Fibroblast of mammary gland (primary cell): ENCODE data around the gene CFAP92.

Experiments used
- DNase-seq: peaks from one replicate; pipeline ENCODE4 v3.0.0-alpha.2; 2010; ENCODE audit warnings: low read depth
- H3K4me3 ChIP-seq: 2 replicates; pipeline ENCODE4 v1.5.1; 2011; ENCODE audit warnings: low read depth, mild to moderate bottlenecking, low read length, moderate library complexity; ENCODE audit not compliant: control insufficient read depth
- TF ChIP-seq, protein P1 (sequence below): conservative IDR thresholded peaks from 2 replicates; pipeline ENCODE4 v1.5.1; 2011; ENCODE audit warnings: low read depth, low read length, inconsistent platforms; ENCODE audit not compliant: control insufficient read depth, insufficient read depth

CFAP92 gene

DNA sequence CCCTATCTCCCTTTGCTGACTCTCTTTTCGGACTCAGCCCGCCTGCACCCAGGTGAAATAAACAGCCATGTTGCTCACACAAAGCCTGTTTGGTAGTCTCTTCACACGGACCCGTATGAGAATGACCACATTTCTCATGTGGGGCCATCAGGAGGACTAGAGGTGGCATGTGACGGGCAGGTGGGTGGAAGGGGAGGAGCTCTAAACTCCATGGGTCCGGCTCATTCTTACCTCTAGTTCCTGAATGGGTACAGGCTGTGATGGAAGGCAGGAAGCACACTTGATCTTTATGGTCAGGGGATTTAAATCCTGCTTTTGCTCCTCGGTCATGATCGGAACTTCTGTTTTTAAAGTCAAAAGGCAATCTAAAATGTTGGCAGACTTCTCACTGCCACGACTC, 28.6 kb downstream of the CFAP92 start:
- no peak overlapping the region for H3K4me3 ChIP-seq
- no peak for DNase-seq
- TF ChIP-seq, protein P1, sequence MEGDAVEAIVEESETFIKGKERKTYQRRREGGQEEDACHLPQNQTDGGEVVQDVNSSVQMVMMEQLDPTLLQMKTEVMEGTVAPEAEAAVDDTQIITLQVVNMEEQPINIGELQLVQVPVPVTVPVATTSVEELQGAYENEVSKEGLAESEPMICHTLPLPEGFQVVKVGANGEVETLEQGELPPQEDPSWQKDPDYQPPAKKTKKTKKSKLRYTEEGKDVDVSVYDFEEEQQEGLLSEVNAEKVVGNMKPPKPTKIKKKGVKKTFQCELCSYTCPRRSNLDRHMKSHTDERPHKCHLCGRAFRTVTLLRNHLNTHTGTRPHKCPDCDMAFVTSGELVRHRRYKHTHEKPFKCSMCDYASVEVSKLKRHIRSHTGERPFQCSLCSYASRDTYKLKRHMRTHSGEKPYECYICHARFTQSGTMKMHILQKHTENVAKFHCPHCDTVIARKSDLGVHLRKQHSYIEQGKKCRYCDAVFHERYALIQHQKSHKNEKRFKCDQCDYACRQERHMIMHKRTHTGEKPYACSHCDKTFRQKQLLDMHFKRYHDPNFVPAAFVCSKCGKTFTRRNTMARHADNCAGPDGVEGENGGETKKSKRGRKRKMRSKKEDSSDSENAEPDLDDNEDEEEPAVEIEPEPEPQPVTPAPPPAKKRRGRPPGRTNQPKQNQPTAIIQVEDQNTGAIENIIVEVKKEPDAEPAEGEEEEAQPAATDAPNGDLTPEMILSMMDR, result no peak

DNA sequence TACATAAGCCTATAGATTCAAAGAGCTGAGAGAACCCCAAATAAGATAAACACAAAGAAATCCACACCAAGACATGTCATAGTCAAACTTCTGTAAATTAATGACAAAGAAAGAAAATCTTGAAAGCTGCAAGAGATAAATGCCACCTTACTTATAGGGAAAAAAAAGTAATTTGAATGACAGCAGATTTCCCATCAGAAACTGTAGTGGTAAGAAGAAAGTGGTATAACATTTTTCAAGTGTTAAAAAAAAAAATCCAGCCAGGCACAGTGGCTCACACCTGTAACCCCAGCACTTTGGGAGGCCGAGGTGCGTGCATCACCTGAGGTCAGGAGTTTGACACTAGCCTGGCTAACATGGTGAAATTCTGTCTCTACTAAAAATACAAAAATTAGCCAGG, 37.4 kb downstream of the CFAP92 start:
- H3K4me3 ChIP-seq, result no peak overlapping the region
- no peak for DNase-seq
- TF ChIP-seq, protein P1, result no peak

DNA sequence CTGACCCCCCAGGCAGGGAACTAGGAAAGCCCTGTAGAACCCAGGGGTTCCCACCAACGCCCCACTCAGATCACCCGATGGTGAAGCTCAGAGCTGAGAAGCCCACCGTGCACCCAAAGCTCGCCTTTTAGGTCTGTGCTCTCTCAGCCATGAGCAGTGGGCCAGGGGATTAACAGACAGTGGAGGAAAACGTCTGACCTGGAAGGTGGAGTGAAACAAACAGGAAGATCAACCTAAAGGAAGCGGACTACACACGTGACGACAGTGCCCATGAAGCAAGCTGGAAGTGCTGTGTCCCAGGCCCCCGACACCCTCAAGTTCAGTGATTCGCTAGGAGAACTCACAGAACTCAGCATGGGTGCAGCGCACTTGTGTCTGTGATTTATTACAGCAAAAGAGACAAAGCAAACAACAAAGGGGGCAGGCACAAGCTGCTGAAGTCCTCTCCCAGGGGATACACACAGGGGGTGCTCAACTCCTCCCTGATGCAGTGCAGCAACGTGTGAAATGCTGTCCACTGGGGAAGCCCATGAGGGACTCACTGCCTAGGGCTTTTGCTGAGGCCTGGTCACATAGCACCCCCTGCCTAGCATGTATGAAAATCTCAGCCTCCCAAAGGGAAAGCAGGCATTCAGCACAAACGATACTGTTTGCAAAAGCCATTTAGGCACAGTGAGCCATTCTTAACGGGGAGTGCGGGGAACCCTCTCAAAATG, 43.5 kb downstream of the CFAP92 start:
- TF ChIP-seq, protein P1, result peak; percentile 22
- no peak overlapping the region for H3K4me3 ChIP-seq
- DNase-seq, result peak; percentile 24

DNA sequence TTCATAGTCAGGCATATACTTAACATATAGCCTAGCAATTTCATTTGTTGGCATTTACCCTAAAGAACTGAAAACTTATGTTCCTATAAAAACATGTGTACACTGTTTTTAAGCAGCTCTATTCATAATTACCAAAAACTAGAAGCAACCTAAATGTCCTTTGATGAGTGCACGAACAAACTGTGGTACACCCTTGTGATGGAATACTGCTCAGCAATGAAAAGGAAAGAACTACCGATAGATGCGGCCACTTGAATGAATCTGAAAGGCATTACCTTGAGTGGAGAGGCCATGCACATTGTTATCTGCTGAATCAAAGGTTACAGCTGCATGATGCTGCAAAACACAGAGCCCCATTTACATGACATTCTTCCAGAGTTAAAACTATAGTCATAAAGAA, 44.7 kb downstream of the CFAP92 start:
- TF ChIP-seq, protein P1, result no peak
- no peak for DNase-seq
- H3K4me3 ChIP-seq, result no peak overlapping the region

DNA sequence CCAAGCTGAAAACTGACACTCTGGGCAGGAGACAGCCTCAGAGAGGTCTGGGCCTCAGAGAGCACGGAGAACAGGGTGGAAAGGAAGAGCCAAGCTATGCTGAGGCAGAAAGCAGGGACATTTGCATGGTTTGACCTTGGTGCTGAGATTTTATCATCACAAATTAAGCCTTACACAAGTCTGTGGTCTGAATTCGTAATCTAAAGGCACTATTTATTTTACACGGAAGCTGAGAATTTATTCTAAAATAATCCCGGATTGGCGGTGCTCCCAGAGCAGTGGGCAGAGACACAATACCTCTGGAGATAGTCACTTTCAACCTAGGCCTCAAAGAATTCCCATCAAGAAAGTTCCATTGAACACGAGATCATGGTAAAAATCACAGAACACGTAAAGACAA, 47.5 kb downstream of the CFAP92 start:
- H3K4me3 ChIP-seq, result no peak overlapping the region
- TF ChIP-seq, protein P1, result no peak
- peak; percentile 10 for DNase-seq

DNA sequence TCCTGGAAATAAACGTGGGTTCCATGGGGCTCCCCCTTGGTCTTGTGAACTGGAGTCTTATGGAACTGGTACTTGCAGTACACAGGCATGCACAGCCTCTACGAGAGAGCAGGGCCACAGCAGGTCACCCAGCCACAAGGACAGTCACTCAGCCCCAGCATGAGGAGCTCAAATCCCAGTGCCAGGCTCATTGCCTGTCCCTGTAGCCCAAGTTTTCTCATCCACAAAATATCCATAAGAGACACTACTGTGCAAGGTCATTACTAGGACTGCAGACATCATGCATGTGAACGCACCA, 48.0 kb downstream of the CFAP92 start:
- TF ChIP-seq, protein P1, result no peak
- no peak for DNase-seq
- H3K4me3 ChIP-seq, result no peak overlapping the region
